ENCODE data around the gene LRR1.
"Not testable (repeated sequence)": the region's sequence is repeated elsewhere in the genome, so short reads cannot be mapped to it uniquely, and the experiment has no call there.

LRR1 gene

GRCh38 chr14:49634547-49635334 is 36.0 kb downstream of the LRR1 start, which contains the start of gene DNAAF2:
Gene DNAAF2, minus strand, starts transcription at chr14:49635244. Its CDS starts 95 bp downstream, at chr14:49635149.
- peak; percentile 30 for DNase-seq

DNA sequence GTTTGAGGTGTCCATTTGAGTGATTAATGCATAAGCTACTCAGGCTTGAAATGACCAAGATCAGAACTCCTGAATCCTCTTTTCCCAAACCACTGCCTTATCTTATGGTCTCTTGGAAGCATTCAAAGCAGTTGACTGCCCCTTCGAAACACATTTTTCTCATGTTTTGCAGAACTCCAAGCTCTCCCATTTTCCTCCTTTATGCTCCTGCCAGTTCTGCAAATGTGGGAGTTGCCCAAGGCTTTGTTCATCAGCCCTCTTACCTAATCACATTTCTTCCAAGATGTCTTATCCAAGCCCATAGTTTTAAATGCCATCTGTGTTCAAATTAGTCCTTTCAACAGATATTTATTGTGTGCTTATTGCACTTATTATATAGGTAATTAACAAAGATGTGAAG is 38.1 kb downstream of the LRR1 start:
- no peak for DNase-seq

- no peak for DNase-seq
Observed at GRCh38 chr14:49637534-49638078, 38.9 kb downstream of the LRR1 start.

GRCh38 chr14:49640540-49641417 is 42.0 kb downstream of the LRR1 start:
- DNase-seq = no peak

DNA sequence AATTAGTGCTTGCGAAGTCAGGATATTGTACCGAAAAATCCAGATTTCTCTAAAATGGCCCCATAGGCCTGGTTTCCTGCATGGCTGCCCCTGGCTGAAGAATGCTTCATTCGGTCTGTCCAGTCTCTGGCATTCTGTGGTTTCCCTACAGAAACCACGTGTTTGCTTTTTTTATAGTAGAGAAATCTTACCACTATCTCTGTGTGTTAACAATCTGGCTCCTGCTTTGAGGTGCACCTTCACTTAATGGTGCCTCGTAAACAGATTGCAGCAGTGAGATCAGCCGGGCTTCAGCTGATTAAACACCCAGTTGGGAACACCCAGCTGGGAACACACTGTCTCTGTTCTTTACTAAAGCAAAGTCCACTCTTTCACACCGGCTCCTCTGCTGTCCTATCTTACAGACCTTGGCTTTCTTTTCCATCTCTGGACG is 43.0 kb downstream of the LRR1 start:
- DNase-seq = no peak

DNA sequence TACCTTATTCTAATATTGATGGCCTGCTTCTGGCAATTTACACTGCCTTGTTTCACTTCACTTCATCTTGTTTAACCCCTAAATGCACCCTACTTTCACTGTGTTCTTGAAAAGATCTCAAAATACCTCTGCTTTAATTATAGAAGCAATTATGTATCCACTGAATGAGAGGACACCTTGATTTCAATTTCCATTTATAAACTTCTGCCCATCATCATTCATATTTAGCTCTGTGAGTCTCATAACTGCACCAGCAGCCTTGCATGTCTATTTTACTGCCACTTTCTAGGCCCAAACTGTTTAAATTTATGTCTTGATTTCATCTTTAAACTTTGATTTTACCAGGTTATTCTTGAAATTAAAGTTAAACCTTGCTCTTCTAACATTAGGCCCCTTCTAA is 43.4 kb downstream of the LRR1 start:
- no peak for DNase-seq

GRCh38 chr14:49653508-49653907 is 54.8 kb downstream of the LRR1 start:
- no peak for DNase-seq

DNA sequence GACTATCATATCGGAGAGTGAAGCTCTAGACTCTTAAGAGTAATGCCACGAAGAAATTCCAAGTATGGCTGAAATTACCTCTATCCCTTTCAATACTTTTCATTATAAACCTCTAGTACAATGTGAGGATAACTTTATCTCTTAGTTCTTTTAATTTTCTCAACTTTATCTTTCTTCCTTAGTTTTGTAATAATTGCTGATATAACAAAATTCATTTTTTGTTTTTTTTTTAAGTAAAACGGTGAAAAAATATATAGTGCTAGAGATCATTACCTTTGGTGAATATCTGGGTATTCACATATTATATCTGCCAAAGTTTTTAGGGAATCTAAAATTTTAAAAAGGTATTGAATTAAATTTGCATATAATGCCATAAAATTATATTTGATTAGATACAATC is 55.8 kb downstream of the LRR1 start:
- DNase-seq = no peak

DNA sequence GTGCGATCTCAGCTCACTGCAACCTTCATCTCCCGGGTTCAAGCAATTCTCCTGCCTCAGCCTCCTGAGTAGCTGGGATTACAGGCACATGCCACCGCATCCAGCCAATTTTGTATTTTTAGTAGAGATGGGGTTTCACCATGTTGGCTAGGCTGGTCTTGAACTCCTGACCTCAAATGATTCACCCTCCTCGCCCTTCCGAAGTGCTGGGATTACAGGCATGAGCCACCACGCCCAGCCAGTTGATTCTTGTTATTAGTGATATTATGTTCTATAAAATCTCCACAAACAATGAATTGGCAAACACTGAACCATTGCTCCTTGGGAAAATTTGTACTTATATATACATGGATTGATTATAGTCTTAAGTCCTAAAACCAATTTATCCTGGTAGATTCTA is 58.8 kb downstream of the LRR1 start:
- not testable (repeated sequence) for DNase-seq

GRCh38 chr14:49659526-49660455 is 61.1 kb downstream of the LRR1 start:
- DNase-seq = no peak

Measured in SHP77 treated with DMSO at 0.1 percent for 48 hours (cell line).